GM21717 (cell line): Measurements from ENCODE around the gene FUBP1.
"Not testable (repeated sequence)": the region's sequence is repeated elsewhere in the genome, so short reads cannot be mapped to it uniquely, and the experiment has no call there.

Source experiments
- ATAC-seq: cut with Tn5 transposase; IDR thresholded peaks from one replicate; pipeline ENCODE4 v1.9.1; 2021; ENCODE audit warnings: mild to moderate bottlenecking, moderate library complexity; ENCODE audit not compliant: unreplicated experiment

FUBP1 gene

GRCh38 chr1:77978969-77979876, at the start of gene FUBP1:
TSS of gene FUBP1 (minus strand) at chr1:77979072. CDS start at chr1:77979004, 68 bp downstream.
- ATAC-seq = peak; percentile 79

GRCh38 chr1:78021134-78021533, 42.3 kb upstream of the FUBP1 start:
- not testable (repeated sequence) for ATAC-seq

- ATAC-seq = no peak
Measured at GRCh38 chr1:78019024-78019423, 40.2 kb upstream of the FUBP1 start.

GRCh38 chr1:78015148-78015547, 36.3 kb upstream of the FUBP1 start:
- no peak for ATAC-seq

- ATAC-seq = no peak
Measured at GRCh38 chr1:78011050-78011449, 32.2 kb upstream of the FUBP1 start.

GRCh38 chr1:78009836-78010235, 31.0 kb upstream of the FUBP1 start:
- ATAC-seq = no peak

GRCh38 chr1:78009276-78009675, 30.4 kb upstream of the FUBP1 start:
- ATAC-seq = no peak

- no peak for ATAC-seq
Measured at GRCh38 chr1:78007677-78008341, 28.9 kb upstream of the FUBP1 start.

GRCh38 chr1:78006521-78006920, 27.6 kb upstream of the FUBP1 start:
- no peak for ATAC-seq

GRCh38 chr1:78005755-78006154, 26.9 kb upstream of the FUBP1 start:
- ATAC-seq = no peak

GRCh38 chr1:78005448-78005722, 26.5 kb upstream of the FUBP1 start:
- no peak for ATAC-seq

GRCh38 chr1:78004719-78005447, 26.0 kb upstream of the FUBP1 start, which contains the start of gene DNAJB4:
TSS of gene DNAJB4 (plus strand) at chr1:78004939. CDS start at chr1:78005111, 172 bp downstream.
- ATAC-seq = peak; percentile 99

- ATAC-seq = peak; percentile 49
Measured at GRCh38 chr1:78003882-78004718, 25.2 kb upstream of the FUBP1 start.

GRCh38 chr1:78003070-78003746, 24.3 kb upstream of the FUBP1 start:
- no peak for ATAC-seq

- not testable (repeated sequence) for ATAC-seq
Measured at GRCh38 chr1:78000536-78000935, 21.7 kb upstream of the FUBP1 start.

GRCh38 chr1:77996734-77997133, 17.9 kb upstream of the FUBP1 start:
- ATAC-seq = no peak

- ATAC-seq = no peak
Measured at GRCh38 chr1:77994117-77994705, 15.3 kb upstream of the FUBP1 start.

- no peak for ATAC-seq
Measured at GRCh38 chr1:77991638-77992037, 12.8 kb upstream of the FUBP1 start.

GRCh38 chr1:77990629-77991204, 11.8 kb upstream of the FUBP1 start:
- ATAC-seq = no peak
